CD4-positive, CD25-positive, alpha-beta regulatory T cell (primary cell): ENCODE data around the gene CCDC12. TPM values are rescaled to one million over a fixed set of nuclear protein-coding genes. Genes with fewer than 3 reads are reported as not detected.
A peak's percentile ranks its signal among the peaks of the same experiment; 100 is the strongest.

Source experiments
- ATAC-seq, 2 donors: fragments of 150-1000 bp; cut with Tn5 transposase; one replicate each; pipeline ENCODE4 v1.10.0; 2021; ENCODE audit warnings: low read depth in 2 of 2, moderate number of reproducible peaks in 2 of 2, moderate library complexity in 1 of 2
- DNase-seq, 3 donors: peaks; one replicate each; pipeline versions ENCODE4 v3.0.0 to v3.0.0-alpha.2; 2012 to 2022; ENCODE audit warnings: mixed read lengths in 1 of 3
- H3K27ac ChIP-seq: one replicate; pipeline ENCODE4 v1.7.0; 2013; ENCODE audit warnings: mild to moderate bottlenecking, low read length; ENCODE audit not compliant: insufficient read depth, poor library complexity, severe bottlenecking
- H3K27me3 ChIP-seq: one replicate; pipeline ENCODE4 v1.7.0; 2013; ENCODE audit warnings: low read length; ENCODE audit not compliant: control insufficient read depth, insufficient read depth
- H3K36me3 ChIP-seq: one replicate; pipeline ENCODE4 v1.7.0; 2013; ENCODE audit warnings: mild to moderate bottlenecking, low read length, moderate library complexity; ENCODE audit not compliant: control insufficient read depth, insufficient read depth
- H3K4me1 ChIP-seq: 2 replicates; pipeline ENCODE4 v1.7.0; 2013; ENCODE audit warnings: mild to moderate bottlenecking, low read length; ENCODE audit not compliant: insufficient read depth, control insufficient read depth, poor library complexity, severe bottlenecking
- H3K4me3 ChIP-seq: one replicate; pipeline ENCODE4 v1.7.0; 2013; ENCODE audit warnings: low read depth, mild to moderate bottlenecking, low read length, moderate library complexity
- H3K9me3 ChIP-seq, 2 experiments: 1 replicate in 1 of 2; 2 replicates in 1 of 2; pipeline ENCODE4 v1.7.0; 2013; ENCODE audit warnings: low read length in 2 of 2, mild to moderate bottlenecking in 1 of 2, moderate library complexity in 1 of 2; ENCODE audit not compliant: control insufficient read depth in 2 of 2
- H3K27ac Mint-ChIP-seq, 3 donors: one replicate each; pipeline ENCODE4 v1.8.0; 2020 to 2022; ENCODE audit warnings: mild to moderate bottlenecking in 3 of 3, mixed read lengths in 3 of 3, moderate library complexity in 2 of 3
- H3K27me3 Mint-ChIP-seq: one replicate; pipeline ENCODE4 v1.8.0; 2022; ENCODE audit warnings: mild to moderate bottlenecking, mixed read lengths
- H3K36me3 Mint-ChIP-seq: one replicate; pipeline ENCODE4 v1.8.0; 2020; ENCODE audit warnings: mixed read lengths
- H3K4me1 Mint-ChIP-seq, 4 donors: one replicate each; pipeline ENCODE4 v1.8.0; 2020 to 2022; ENCODE audit warnings: mixed read lengths in 4 of 4, mild to moderate bottlenecking in 1 of 4
- H3K4me3 Mint-ChIP-seq, 4 donors: one replicate each; pipeline ENCODE4 v1.8.0; 2020 to 2022; ENCODE audit warnings: mild to moderate bottlenecking in 4 of 4, mixed read lengths in 4 of 4, moderate library complexity in 3 of 4
- H3K9me3 Mint-ChIP-seq, 7 donors: one replicate each; pipeline ENCODE4 v1.8.0; 2020 to 2022; ENCODE audit warnings: mixed read lengths in 7 of 7, mild to moderate bottlenecking in 3 of 7, moderate library complexity in 2 of 7
- polyA plus RNA-seq, 4 donors: library from polyadenylated mRNA; unstranded; fragments of 300-500 nt; fragmentation: Illumina TruSeq; gene quantifications; one replicate each; pipeline ENCODE4 v1.2.3, GENCODE V29; 2021
- total RNA-seq: library from RNA; stranded (reverse); gene quantifications from one replicate; pipeline ENCODE4 v1.2.3, GENCODE V29; 2022

The CCDC12 gene
- total and polyA plus RNA-seq, 5 donors from 2014 or later = 71.8 to 116 (median 104) TPM

- H3K27ac Mint-ChIP-seq = peak overlapping the region in 1 of 3 donors; percentile 8
- no peak overlapping the region for H3K4me3 Mint-ChIP-seq
- H3K27ac ChIP-seq = no peak overlapping the region
- H3K27me3 ChIP-seq = no peaks in the 10 kb centered on the region
- peaks cover 95% of the 10 kb centered on the region for H3K36me3 ChIP-seq
- H3K36me3 Mint-ChIP-seq = peaks cover 32% of the 10 kb centered on the region
- ATAC-seq (no peak), DNase-seq (no peak)
- H3K27me3 Mint-ChIP-seq = no peaks in the 10 kb centered on the region
- H3K4me1 ChIP-seq = no peaks in the 10 kb centered on the region
- no peak overlapping the region for H3K4me3 ChIP-seq
- H3K9me3 ChIP-seq = no peaks in the 10 kb centered on the region
- H3K4me1 Mint-ChIP-seq = peaks cover 0 to 15% (median 6%) of the 10 kb centered on the region in 4 donors
- no peaks in the 10 kb centered on the region for H3K9me3 Mint-ChIP-seq
These were observed 25.2 kb upstream of the CCDC12 start for GRCh38 chr3:47001731-47002170.

- Mint-ChIP-seq H3K9me3 (no peaks in the 10 kb centered on the region), H3K27me3 (no peaks in the 10 kb centered on the region), H3K36me3 (peaks cover 26% of the 10 kb centered on the region), H3K27ac (peak overlapping the region in 1 of 3 donors; percentile 8), H3K4me3 (no peak overlapping the region), H3K4me1 (peaks cover 0 to 13% (median 6%) of the 10 kb centered on the region in 4 donors)
- no peaks in the 10 kb centered on the region for H3K9me3 ChIP-seq
- no peaks in the 10 kb centered on the region for H3K27me3 ChIP-seq
- DNase-seq (no peak), ATAC-seq (no peak)
- H3K27ac ChIP-seq = no peak overlapping the region
- peaks cover 94% of the 10 kb centered on the region for H3K36me3 ChIP-seq
- H3K4me3 ChIP-seq = no peak overlapping the region
- H3K4me1 ChIP-seq = no peaks in the 10 kb centered on the region
These were observed 24.6 kb upstream of the CCDC12 start for GRCh38 chr3:47000922-47001730.

- Histone ChIP-seq H3K27ac (no peak overlapping the region), H3K9me3 (no peaks in the 10 kb centered on the region), H3K4me1 (no peaks in the 10 kb centered on the region), H3K36me3 (peaks cover 93% of the 10 kb centered on the region), H3K4me3 (no peak overlapping the region), H3K27me3 (no peaks in the 10 kb centered on the region)
- Mint-ChIP-seq H3K27ac (no peak overlapping the region), H3K36me3 (peaks cover 19% of the 10 kb centered on the region), H3K9me3 (no peaks in the 10 kb centered on the region), H3K27me3 (no peaks in the 10 kb centered on the region), H3K4me3 (no peak overlapping the region), H3K4me1 (peaks cover 0 to 13% (median 6%) of the 10 kb centered on the region in 4 donors)
- ATAC-seq (no peak), DNase-seq (no peak)
These were observed 23.8 kb upstream of the CCDC12 start for GRCh38 chr3:47000198-47000815.

DNA sequence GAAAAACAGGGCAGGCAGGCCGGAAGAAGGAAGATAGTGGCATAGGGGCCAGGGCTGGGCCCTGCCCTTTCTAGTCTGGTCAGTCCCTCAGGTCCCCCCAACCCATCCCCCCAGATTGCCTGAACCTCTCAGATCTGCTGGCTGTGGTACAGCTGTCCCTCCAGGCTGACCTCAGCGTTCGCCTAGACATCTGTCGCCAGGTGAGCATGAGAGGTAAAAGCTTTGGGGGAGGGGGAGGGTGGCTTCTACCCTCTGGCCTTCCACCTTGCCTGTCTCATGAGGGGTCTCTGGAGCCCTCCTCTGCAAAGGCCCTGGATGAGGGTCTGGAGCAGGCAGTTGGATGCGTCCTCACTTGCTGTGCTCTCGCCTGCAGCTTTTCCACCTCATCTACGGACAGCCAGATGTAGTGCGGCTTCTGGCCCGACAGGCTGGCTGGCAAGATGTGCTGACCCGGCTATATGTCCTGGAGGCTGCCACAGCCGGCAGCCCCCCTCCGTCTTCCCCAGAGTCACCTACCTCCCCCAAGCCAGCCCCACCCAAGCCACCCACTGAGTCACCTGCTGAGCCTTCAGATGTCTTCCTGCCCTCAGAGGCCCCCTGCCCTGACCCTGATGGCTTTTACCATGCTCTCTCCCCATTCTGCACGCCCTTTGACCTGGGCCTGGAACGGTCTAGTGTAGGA, 23.1 kb upstream of the CCDC12 start:
- Histone ChIP-seq H3K4me1 (no peaks in the 10 kb centered on the region), H3K36me3 (peaks cover 92% of the 10 kb centered on the region), H3K27me3 (no peaks in the 10 kb centered on the region), H3K4me3 (no peak overlapping the region), H3K9me3 (no peaks in the 10 kb centered on the region), H3K27ac (no peak overlapping the region)
- H3K36me3 Mint-ChIP-seq = peaks cover 21% of the 10 kb centered on the region
- no peaks in the 10 kb centered on the region for H3K27me3 Mint-ChIP-seq
- H3K4me3 Mint-ChIP-seq = no peak overlapping the region
- ATAC-seq (no peak), DNase-seq (no peak)
- H3K9me3 Mint-ChIP-seq = no peaks in the 10 kb centered on the region
- H3K27ac Mint-ChIP-seq = no peak overlapping the region
- H3K4me1 Mint-ChIP-seq = peaks cover 0 to 13% (median 6%) of the 10 kb centered on the region in 4 donors

- Mint-ChIP-seq H3K4me1 (peaks cover 0 to 13% (median 6%) of the 10 kb centered on the region in 4 donors), H3K36me3 (peaks cover 21% of the 10 kb centered on the region), H3K9me3 (no peaks in the 10 kb centered on the region), H3K4me3 (peak overlapping the region in 1 of 4 donors; percentile 63), H3K27ac (no peak overlapping the region), H3K27me3 (no peaks in the 10 kb centered on the region)
- Histone ChIP-seq H3K9me3 (no peaks in the 10 kb centered on the region), H3K4me1 (no peaks in the 10 kb centered on the region), H3K4me3 (no peak overlapping the region), H3K36me3 (peaks cover 92% of the 10 kb centered on the region), H3K27me3 (no peaks in the 10 kb centered on the region), H3K27ac (no peak overlapping the region)
- no peak for DNase-seq
- no peak for ATAC-seq
These were observed 22.4 kb upstream of the CCDC12 start for GRCh38 chr3:46998852-46999515.

DNA sequence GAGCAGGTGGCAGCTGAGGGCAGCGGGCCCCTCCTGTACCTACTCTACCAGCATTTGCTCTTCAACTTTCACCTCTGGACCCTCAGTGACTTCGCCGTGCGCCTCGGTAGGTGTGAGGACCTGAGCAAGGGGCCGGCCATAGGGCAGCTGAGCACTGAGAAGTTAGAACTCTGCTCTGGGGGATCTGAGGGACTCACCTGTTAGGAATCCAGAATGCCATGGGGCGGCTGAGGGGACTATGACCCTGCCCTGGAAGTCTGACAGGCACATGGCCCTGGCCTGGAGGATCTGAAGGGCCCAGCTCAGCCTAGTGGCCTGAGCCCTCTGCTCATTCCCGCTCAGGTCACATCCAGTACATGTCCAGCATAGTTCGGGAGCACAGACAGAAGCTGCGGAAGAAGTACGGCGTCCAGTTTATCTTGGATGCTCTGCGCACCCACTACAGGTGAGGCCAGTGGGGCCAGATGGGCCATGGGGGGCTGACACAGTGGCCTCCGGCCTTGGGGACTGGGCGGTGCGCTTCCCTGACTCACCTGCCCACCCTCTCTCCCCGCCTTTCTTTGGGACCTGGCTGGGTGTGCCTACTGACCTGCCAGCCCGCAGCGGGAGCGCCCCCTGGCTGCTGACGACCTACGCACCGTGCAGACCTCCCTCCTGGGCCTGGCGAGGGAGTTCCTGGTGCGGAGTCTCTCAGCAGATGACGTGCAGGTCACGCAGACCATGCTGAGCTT, 21.7 kb upstream of the CCDC12 start:
- peak; percentile 59 to 74 for ATAC-seq
- Histone ChIP-seq H3K27ac (no peak overlapping the region), H3K9me3 (no peaks in the 10 kb centered on the region), H3K4me3 (no peak overlapping the region), H3K4me1 (no peaks in the 10 kb centered on the region), H3K27me3 (no peaks in the 10 kb centered on the region), H3K36me3 (peaks cover 91% of the 10 kb centered on the region)
- Mint-ChIP-seq H3K36me3 (peaks cover 17% of the 10 kb centered on the region), H3K9me3 (no peaks in the 10 kb centered on the region), H3K4me3 (peak overlapping the region in 1 of 4 donors; percentile 63), H3K27ac (peak overlapping the region in 2 of 3 donors; percentile 5 to 94), H3K4me1 (peaks cover 0 to 13% (median 6%) of the 10 kb centered on the region in 4 donors), H3K27me3 (no peaks in the 10 kb centered on the region)
- DNase-seq = peak; percentile 52 to 73 (median 68)
